H1 (cell line): ENCODE measurements around the gene ETV1. TPM values are rescaled to one million over a fixed set of nuclear protein-coding genes. Genes with fewer than 3 reads are reported as not detected.

Source experiments
- CEBPB ChIP-seq: IDR thresholded peaks from 2 replicates; pipeline ENCODE4 v1.6.1; 2012; ENCODE audit warnings: low read depth, low read length
- EGR1 ChIP-seq: IDR thresholded peaks from 2 replicates; pipeline ENCODE4 v1.6.1; 2011; ENCODE audit warnings: low read depth, low read length, borderline replicate concordance
- FOSL1 ChIP-seq: IDR thresholded peaks from 2 replicates; pipeline ENCODE4 v1.6.1; 2011; ENCODE audit warnings: mild to moderate bottlenecking, low read depth, low read length, moderate library complexity; ENCODE audit not compliant: insufficient read depth
- HDAC2 ChIP-seq, 2 experiments: fragments of 300-600 bp in 1 of 2; sonication (generic) in 1 of 2; IDR thresholded peaks; 2 replicates each; pipeline ENCODE4 v1.6.1; 2011 to 2012; ENCODE audit warnings: low read depth in 2 of 2, low read length in 2 of 2, mild to moderate bottlenecking in 2 of 2, moderate library complexity in 2 of 2, borderline replicate concordance in 1 of 2, inconsistent platforms in 1 of 2
- POLR2A ChIP-seq, 2 experiments: IDR thresholded peaks; 1 replicate in 1 of 2; 2 replicates in 1 of 2; pipeline ENCODE4 v1.6.1; 2011; ENCODE audit warnings: low read depth in 2 of 2, low read length in 2 of 2, mild to moderate bottlenecking in 2 of 2; ENCODE audit errors: control extremely low read depth in 1 of 2
- SIRT6 ChIP-seq: IDR thresholded peaks from one replicate; pipeline ENCODE4 v1.7.1; 2012; ENCODE audit warnings: low read length, inconsistent platforms
- SP1 ChIP-seq: IDR thresholded peaks from 2 replicates; pipeline ENCODE4 v1.6.1; 2011; ENCODE audit warnings: low read depth, low read length
- SRF ChIP-seq: IDR thresholded peaks from 2 replicates; pipeline ENCODE4 v1.6.1; 2011; ENCODE audit warnings: mild to moderate bottlenecking, low read depth, low read length, moderate library complexity
- TCF12 ChIP-seq: IDR thresholded peaks from 2 replicates; pipeline ENCODE4 v1.6.1; 2011; ENCODE audit warnings: low read depth, mild to moderate bottlenecking, low read length
- polyA plus RNA-seq, 7 experiments: library from polyadenylated mRNA; depleted of rRNA in 3 of 7; stranded (reverse) in 5 of 7; unstranded in 2 of 7; fragments of >200 nt in 5 of 7; fragments of 200-250 nt in 2 of 7; gene quantifications; 1 replicate in 5 of 7; 2 replicates in 1 of 7; 4 replicates in 1 of 7; pipeline versions ENCODE4 v1.2.1 to v1.2.3, GENCODE V29; 2011 to 2013; ENCODE audit warnings: missing spikeins in 2 of 7, mixed read lengths in 2 of 7
- total RNA-seq: library from RNA; stranded (reverse); fragmentation: NEBNext Ultra II Directional; extraction: Animal tissue kit (Norgen Biotek cat#: 25700); gene quantifications from 2 replicates; pipeline ENCODE4 v1.2.1, GENCODE V29; 2021

The ETV1 gene
- total and polyA plus RNA-seq, 2 of the 8 experiments (the other 6 are each of a cell fraction or from before 2014, with no cell fraction given), result 58.3 to 91.2 TPM

DNA sequence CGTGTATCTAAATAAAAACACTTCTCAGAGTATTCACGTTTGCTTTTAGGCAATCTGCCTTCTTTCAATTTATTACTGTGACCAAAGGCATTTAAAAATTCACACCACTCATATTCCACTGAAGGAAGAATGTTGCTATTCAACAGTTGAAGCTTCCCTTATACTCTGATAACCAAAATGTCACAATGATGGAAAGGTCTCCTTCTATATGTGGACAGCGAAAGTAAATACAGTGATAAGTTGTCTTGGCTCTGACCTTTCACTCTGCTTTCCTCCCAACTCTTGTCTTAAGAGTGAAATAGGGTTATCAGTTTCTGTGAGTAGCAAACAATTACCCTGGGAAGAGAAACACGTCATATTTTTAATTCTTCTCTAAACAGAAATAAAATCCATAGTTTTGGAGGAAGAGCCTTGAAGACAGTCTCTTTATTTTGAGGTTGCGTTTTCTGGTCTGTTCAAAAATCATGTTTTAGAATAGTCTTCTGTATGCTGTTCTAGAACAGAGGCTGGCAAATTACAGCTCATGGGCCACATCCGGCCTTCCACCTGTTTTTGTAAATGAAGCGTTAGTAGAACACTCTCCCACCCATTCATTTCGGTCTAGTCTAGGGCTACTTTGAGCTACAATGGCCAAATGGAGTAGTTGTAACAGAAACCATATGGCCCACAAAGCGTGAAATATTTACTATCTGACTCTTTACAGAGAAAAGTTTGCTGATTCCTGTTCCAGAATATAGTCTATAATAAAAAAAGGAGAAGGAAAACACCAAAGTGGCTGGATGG, 41.3 kb downstream of the ETV1 start (continued):
- no peak for TF ChIP-seq FOSL1
- TF ChIP-seq HDAC2 (IDR thresholded peaks at IDR 0.05; ENCODE audit: borderline replicate concordance in 1 of 2, low read depth in 2 of 2, low read length in 2 of 2), result no peak
- no peak for TF ChIP-seq SRF
- TF ChIP-seq POLR2A (IDR thresholded peaks at IDR 0.05; ENCODE audit: control extremely low read depth in 1 of 2, low read depth in 2 of 2, low read length in 2 of 2), result no peak
- no peak for TF ChIP-seq EGR1
- no peak for TF ChIP-seq TCF12
- no peak for TF ChIP-seq SIRT6
- no peak for TF ChIP-seq CEBPB
- no peak for TF ChIP-seq SP1
